Transverse colon (tissue), 4 donors: Measurements from ENCODE around the gene ARID3B.

ENCODE experiments used
- CTCF ChIP-seq, 5 experiments: fragments of 200-600 bp in 3 of 5; fragments of 450-650 bp in 2 of 5; sonication (generic) in 3 of 5; IDR thresholded peaks; 1 replicate in 2 of 5; 2 replicates in 3 of 5; pipeline ENCODE4 v1.5.1; 2016 to 2017; ENCODE audit warnings: antibody characterized with exemption in 5 of 5, inconsistent platforms in 3 of 5, mild to moderate bottlenecking in 2 of 5, moderate library complexity in 1 of 5
- EP300 ChIP-seq: sonication (generic); formaldehyde crosslinking; IDR thresholded peaks from one replicate; pipeline ENCODE4 v1.6.1; 2017; ENCODE audit warnings: antibody characterized with exemption, low read depth
- POLR2A ChIP-seq: fragments of 450-650 bp; IDR thresholded peaks from one replicate; pipeline ENCODE4 v1.6.1; 2016; ENCODE audit warnings: antibody characterized with exemption, mild to moderate bottlenecking, moderate library complexity
- POLR2AphosphoS5 ChIP-seq, 3 donors: sonication (generic); formaldehyde crosslinking; IDR thresholded peaks; one replicate each; pipeline ENCODE4 v1.6.1; 2016; ENCODE audit warnings: antibody characterized with exemption in 3 of 3

GRCh38 chr15:74611341-74611740 is 70.3 kb downstream of the ARID3B start:
- TF ChIP-seq CTCF (IDR thresholded peaks at IDR 0.05) (no peak), EP300 (no peak), POLR2AphosphoS5 (IDR thresholded peaks at IDR 0.05) (no peak), POLR2A (no peak)
